ENCODE measurements around the gene KCNK4. TPM values are rescaled to one million over a fixed set of nuclear protein-coding genes. Genes with fewer than 3 reads are reported as not detected.

Gene KCNK4
- total RNA-seq, 1 donor from 2014 or later = 0.44 TPM

DNA sequence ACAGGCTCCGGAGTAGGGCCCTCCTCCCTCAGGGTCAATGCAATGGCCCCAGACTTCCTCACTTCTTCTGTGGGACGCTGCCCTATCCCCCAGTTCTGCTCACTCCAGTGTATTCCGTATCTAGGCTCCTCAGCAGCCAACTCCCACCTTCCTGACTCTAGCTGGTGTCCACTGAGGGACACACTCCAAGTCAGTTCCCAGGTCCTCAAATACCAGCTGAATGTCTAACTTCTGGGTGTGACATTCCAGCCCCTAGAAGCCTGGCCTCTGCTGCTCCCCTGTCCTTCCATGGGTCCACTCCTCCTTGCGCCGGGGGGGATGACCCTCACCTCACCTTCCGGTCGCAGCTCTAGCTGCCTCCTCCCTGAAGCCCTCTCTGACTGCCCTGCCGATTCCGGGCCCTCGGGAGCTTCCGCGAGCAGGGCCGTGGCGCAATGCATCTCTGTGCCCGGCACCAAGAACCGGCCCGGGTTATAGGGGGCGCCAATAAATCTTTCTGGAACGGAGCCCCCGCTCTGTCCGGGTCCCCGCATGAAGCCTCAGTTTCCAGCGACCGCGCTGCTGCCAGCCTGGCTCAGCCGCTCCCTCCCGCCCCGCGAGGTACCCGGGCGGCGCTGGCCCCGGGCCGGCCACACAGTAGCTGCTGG lies 22.1 kb upstream of the KCNK4 start:
- ATAC-seq (ENCODE audit: low read depth) (peak; percentile 1), DNase-seq (no peak)
- Mint-ChIP-seq H3K9me3 (no peaks in the 10 kb centered on the region), H3K27me3 (no peaks in the 10 kb centered on the region), H3K4me1 (peaks cover 23% of the 10 kb centered on the region), H3K4me3 (peak overlapping the region; percentile 97), H3K36me3 (ENCODE audit: low read depth) (peaks cover 11% of the 10 kb centered on the region), H3K27ac (peak overlapping the region; percentile 95)
- TF ChIP-seq, protein P1, sequence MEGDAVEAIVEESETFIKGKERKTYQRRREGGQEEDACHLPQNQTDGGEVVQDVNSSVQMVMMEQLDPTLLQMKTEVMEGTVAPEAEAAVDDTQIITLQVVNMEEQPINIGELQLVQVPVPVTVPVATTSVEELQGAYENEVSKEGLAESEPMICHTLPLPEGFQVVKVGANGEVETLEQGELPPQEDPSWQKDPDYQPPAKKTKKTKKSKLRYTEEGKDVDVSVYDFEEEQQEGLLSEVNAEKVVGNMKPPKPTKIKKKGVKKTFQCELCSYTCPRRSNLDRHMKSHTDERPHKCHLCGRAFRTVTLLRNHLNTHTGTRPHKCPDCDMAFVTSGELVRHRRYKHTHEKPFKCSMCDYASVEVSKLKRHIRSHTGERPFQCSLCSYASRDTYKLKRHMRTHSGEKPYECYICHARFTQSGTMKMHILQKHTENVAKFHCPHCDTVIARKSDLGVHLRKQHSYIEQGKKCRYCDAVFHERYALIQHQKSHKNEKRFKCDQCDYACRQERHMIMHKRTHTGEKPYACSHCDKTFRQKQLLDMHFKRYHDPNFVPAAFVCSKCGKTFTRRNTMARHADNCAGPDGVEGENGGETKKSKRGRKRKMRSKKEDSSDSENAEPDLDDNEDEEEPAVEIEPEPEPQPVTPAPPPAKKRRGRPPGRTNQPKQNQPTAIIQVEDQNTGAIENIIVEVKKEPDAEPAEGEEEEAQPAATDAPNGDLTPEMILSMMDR (IDR thresholded peaks at IDR 0.05) = no peak
- ChIA-PET POLR2A (interaction anchor here (0.8 to 6.0 kb wide), 13 partner anchors 15 to 1428 kb away, joined by 3 to 119 read pairs (median 22); partner anchors contain the start of genes BAD, DNAJC4, ESRRA and FERMT3), CTCF (interaction anchor here (0.7 to 5.7 kb wide), 6 partner anchors 17 to 64 kb away, joined by 4 to 55 read pairs (median 8); partner anchors contain the start of genes CATSPERZ, PLCB3, PRDX5 and TRMT112)
- intact Hi-C loops (cut with micrococcal nuclease) = loop anchor here (1.0 kb wide), 7 partner anchors 18 to 116 kb away; partner anchors contain the start of genes CCDC88B, DNAJC4, ESRRA and NUDT22

DNA sequence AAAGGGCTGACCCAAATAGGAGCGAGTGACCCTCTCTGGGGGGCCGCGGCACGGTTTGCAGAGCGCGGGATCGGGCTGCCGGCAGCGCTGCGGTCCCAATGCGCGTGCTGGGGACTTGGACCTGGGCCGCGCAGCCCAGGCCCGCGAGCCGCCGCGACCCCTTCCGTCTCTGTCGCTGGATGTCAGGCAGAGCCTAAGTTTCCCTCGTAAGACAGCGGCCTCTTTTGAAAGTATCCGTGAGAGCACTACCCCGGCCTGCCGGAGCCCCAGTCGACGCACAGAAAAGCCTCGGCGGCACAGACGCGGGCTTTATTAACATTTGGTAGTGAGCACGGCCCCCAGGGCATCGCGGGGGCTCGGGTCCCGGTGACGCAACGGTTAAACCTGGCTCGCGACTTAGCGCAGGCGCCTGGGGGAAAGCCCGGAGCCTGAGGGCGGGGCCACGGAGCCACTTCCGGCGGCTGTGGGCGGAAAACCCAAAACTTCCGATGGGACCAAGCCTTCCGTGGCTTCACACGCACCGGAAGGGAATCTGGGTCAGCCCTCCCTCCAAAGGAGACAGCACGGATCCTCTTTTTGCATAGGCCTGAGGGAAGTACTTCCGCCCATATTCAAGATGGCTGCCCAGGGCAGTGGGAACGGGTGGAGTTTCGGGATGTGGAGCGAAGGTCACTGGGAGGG lies 21.4 kb upstream of the KCNK4 start:
- peak overlapping the region; percentile 97 for H3K4me3 Mint-ChIP-seq
- ChIA-PET CTCF (interaction anchor here (0.8 to 5.7 kb wide), 6 partner anchors 15 to 65 kb away, joined by 3 to 55 read pairs (median 8); partner anchors contain the start of genes CATSPERZ, PLCB3, PRDX5 and TRMT112), POLR2A (interaction anchor here (0.8 to 6.0 kb wide), 15 partner anchors 14 to 1428 kb away, joined by 3 to 119 read pairs (median 15); partner anchors contain the start of genes BAD, CCDC88B, DNAJC4 and ESRRA)
- peak; percentile 97 for DNase-seq
- H3K27me3 Mint-ChIP-seq = no peaks in the 10 kb centered on the region
- peaks cover 11% of the 10 kb centered on the region for H3K36me3 Mint-ChIP-seq (ENCODE audit: low read depth)
- intact Hi-C loops (cut with micrococcal nuclease) = loop anchor here (1.0 kb wide), 14 partner anchors 16 to 116 kb away; partner anchors contain the start of genes CCDC88B, DNAJC4, ESRRA and FKBP2
- peaks cover 23% of the 10 kb centered on the region for H3K4me1 Mint-ChIP-seq
- peak; percentile 72 for ATAC-seq (ENCODE audit: low read depth)
- H3K27ac Mint-ChIP-seq = peak overlapping the region; percentile 95
- H3K9me3 Mint-ChIP-seq = no peaks in the 10 kb centered on the region
- TF ChIP-seq, protein P1 (IDR thresholded peaks at IDR 0.05) = no peak

DNA sequence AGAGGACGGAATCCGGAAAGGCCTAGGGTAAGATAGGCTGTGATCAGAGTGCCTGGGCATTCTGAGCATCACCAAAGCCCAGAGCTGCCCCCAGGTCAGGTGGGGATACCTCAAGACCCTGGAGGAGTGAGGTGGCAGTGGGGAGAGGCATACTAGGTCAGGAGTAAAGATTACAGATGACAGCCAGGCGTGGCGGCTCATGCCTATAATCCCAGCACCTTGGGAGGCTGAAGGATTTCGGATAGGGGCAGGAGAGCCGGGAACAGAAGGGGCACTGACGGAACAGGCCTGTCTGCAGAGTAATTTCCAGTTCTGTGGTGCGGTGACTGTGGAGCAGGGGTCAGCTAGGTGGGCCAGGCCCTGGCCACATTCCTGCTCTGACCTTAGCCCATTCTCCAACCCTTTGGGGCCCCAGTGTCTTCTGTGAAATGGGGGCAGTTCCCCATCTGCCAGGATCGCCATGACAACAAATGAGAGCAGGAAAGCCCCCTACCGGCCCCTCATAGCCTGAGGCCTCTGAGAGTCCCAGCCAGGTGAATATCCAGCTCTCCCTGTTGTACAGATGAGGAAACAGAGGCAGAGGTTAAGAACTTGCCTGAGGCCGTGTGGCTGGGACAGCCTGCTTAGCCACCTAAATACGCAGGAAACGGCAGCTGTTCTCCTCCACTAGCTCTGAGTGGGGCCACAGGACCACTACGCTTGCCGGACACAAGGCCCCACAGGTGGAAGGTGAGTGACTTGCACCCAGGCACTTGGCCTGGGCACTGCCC lies 15.9 kb upstream of the KCNK4 start:
- Mint-ChIP-seq H3K36me3 (ENCODE audit: low read depth) (peaks cover 26% of the 10 kb centered on the region), H3K27me3 (no peaks in the 10 kb centered on the region), H3K4me3 (no peak overlapping the region), H3K9me3 (no peaks in the 10 kb centered on the region), H3K4me1 (peaks cover 8% of the 10 kb centered on the region), H3K27ac (peak overlapping the region; percentile 30)
- no peak for DNase-seq
- intact Hi-C loops (cut with micrococcal nuclease) = no loop called here
- ATAC-seq (ENCODE audit: low read depth) = no peak
- CTCF ChIA-PET = interaction anchor here (1.4 kb wide), 1 partner anchor 29 kb away, joined by 5 read pairs; no protein-coding TSS in a partner anchor
- POLR2A ChIA-PET = interaction anchor here (0.6 to 2.3 kb wide), 2 partner anchors 9 to 33 kb away, joined by 3 to 8 read pairs; partner anchors contain the start of gene BAD
- TF ChIP-seq, protein P1 (IDR thresholded peaks at IDR 0.05) = no peak

DNA sequence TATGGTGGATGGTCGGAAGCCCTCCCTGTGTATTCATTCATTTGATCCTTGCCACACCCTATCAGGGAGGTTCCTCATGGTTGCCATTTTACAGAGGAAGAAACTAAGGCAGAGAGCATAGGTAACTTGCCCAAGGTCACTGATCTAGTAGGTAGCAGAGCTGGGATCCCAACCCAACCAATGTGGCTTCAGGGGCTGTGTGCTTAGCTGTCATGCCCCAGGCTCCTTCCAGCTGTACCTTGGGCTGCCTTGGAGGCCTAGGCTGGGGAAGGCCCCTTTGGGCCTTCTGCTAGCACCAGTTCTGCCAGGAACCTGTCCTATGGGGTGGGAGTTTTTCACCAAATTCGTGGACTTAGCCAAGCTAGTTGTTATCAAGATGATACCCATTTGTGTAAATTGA lies 15.3 kb upstream of the KCNK4 start:
- intact Hi-C loops (cut with micrococcal nuclease) = no loop called here
- no peak overlapping the region for H3K4me3 Mint-ChIP-seq
- no peak for ATAC-seq (ENCODE audit: low read depth)

More for the DNA sequence above, 15.3 kb upstream of the KCNK4 start:
- POLR2A ChIA-PET = interaction anchor here (0.6 to 2.3 kb wide), 2 partner anchors 9 to 33 kb away, joined by 3 to 8 read pairs; partner anchors contain the start of gene BAD
- Mint-ChIP-seq H3K4me1 (peaks cover 6% of the 10 kb centered on the region), H3K36me3 (ENCODE audit: low read depth) (peaks cover 23% of the 10 kb centered on the region), H3K9me3 (no peaks in the 10 kb centered on the region), H3K27ac (peak overlapping the region; percentile 30), H3K27me3 (no peaks in the 10 kb centered on the region)
- no peak for DNase-seq
- TF ChIP-seq, protein P1 (IDR thresholded peaks at IDR 0.05) = no peak
- CTCF ChIA-PET = interaction anchor here (1.4 kb wide), 1 partner anchor 28 kb away, joined by 5 read pairs; no protein-coding TSS in a partner anchor
